Tibial nerve (tissue), 4 donors: ENCODE results near the gene UXS1. TPM values are rescaled to one million over a fixed set of nuclear protein-coding genes. Genes with fewer than 3 reads are reported as not detected.

Source experiments
- DNase-seq, 2 donors: peaks; one replicate each; pipeline ENCODE4 v3.0.0-alpha.2; 2019; ENCODE audit warnings: low spot score in 2 of 2
- H3K27ac ChIP-seq, 4 donors: fragments of 200-600 bp; sonication (generic) in 3 of 4; one replicate each; pipeline ENCODE4 v1.5.1; 2017 to 2019; ENCODE audit warnings: mild to moderate bottlenecking in 1 of 4
- H3K27me3 ChIP-seq, 2 donors: fragments of 200-600 bp; sonication (generic) in 1 of 2; one replicate each; pipeline versions ENCODE4 v1.5.1 to v1.6.0; 2017 to 2019
- H3K36me3 ChIP-seq, 3 donors: fragments of 200-600 bp; sonication (generic); one replicate each; pipeline ENCODE4 v1.5.1; 2018 to 2019
- H3K4me1 ChIP-seq, 4 donors: fragments of 200-600 bp; sonication (generic) in 3 of 4; one replicate each; pipeline ENCODE4 v1.5.1; 2017 to 2019
- H3K4me3 ChIP-seq, 4 donors: fragments of 200-600 bp; sonication (generic) in 3 of 4; one replicate each; pipeline ENCODE4 v1.5.1; 2017 to 2019; ENCODE audit warnings: mild to moderate bottlenecking in 1 of 4, moderate library complexity in 1 of 4
- H3K9me3 ChIP-seq, 4 donors: fragments of 200-600 bp; sonication (generic) in 3 of 4; one replicate each; pipeline ENCODE4 v1.5.1; 2017 to 2019
- CTCF ChIP-seq, 5 experiments: fragments of 200-600 bp in 3 of 5; fragments of 450-650 bp in 2 of 5; sonication (generic) in 3 of 5; IDR thresholded peaks; one replicate each; pipeline ENCODE4 v1.5.1; 2016 to 2019; ENCODE audit warnings: antibody characterized with exemption in 5 of 5, mild to moderate bottlenecking in 3 of 5, moderate library complexity in 2 of 5
- EP300 ChIP-seq, 2 donors: sonication (generic); formaldehyde crosslinking; IDR thresholded peaks; one replicate each; pipeline ENCODE4 v1.6.1; 2017; ENCODE audit warnings: antibody characterized with exemption in 2 of 2, mild to moderate bottlenecking in 1 of 2
- POLR2A ChIP-seq, 2 donors: fragments of 450-650 bp; IDR thresholded peaks; one replicate each; pipeline ENCODE4 v1.6.1; 2017; ENCODE audit warnings: antibody characterized with exemption in 2 of 2, mild to moderate bottlenecking in 2 of 2, moderate library complexity in 2 of 2
- WGBS, 2 donors: methylation state at CpG; one replicate each; pipeline ENCODE4 v1.1.5; 2018; 5-methylcytosine and 5-hydroxymethylcytosine counted together
- total RNA-seq, 4 donors: library from RNA; depleted of rRNA; stranded (reverse); fragments of >200 nt; gene quantifications; one replicate each; pipeline ENCODE4 v1.1.0, GENCODE V29; 2016

Gene UXS1
- total RNA-seq, 4 donors from 2014 or later = 38.5 to 78.9 (median 51.3) TPM

GRCh38 chr2:106185475-106186184 lies 8.5 kb downstream of the UXS1 start:
- 80 to 82% methylated on average over 8 of the region's 8 CpGs for WGBS, 2 donors
- Histone ChIP-seq H3K27ac (no peak overlapping the region), H3K4me1 (peaks cover 0 to 38% (median 9%) of the 10 kb centered on the region in 4 donors), H3K27me3 (no peaks in the 10 kb centered on the region), H3K36me3 (no peaks in the 10 kb centered on the region), H3K9me3 (no peaks in the 10 kb centered on the region), H3K4me3 (no peak overlapping the region)
- TF ChIP-seq POLR2A (IDR thresholded peaks at IDR 0.05) (no peak), CTCF (IDR thresholded peaks at IDR 0.05) (no peak), EP300 (IDR thresholded peaks at IDR 0.05) (no peak)
- DNase-seq = no peak

- Histone ChIP-seq H3K4me1 (peaks cover 0 to 33% (median 9%) of the 10 kb centered on the region in 4 donors), H3K36me3 (no peaks in the 10 kb centered on the region), H3K4me3 (no peak overlapping the region), H3K27ac (no peak overlapping the region), H3K9me3 (no peaks in the 10 kb centered on the region), H3K27me3 (no peaks in the 10 kb centered on the region)
- TF ChIP-seq EP300 (IDR thresholded peaks at IDR 0.05) = no peak
- no peak for TF ChIP-seq CTCF (IDR thresholded peaks at IDR 0.05)
- TF ChIP-seq POLR2A (IDR thresholded peaks at IDR 0.05) = no peak
- WGBS, 2 donors = 85 to 94% methylated on average over 1 of the region's 1 CpG
- DNase-seq = no peak
These were observed 9.2 kb downstream of the UXS1 start for GRCh38 chr2:106184857-106185256.

DNA sequence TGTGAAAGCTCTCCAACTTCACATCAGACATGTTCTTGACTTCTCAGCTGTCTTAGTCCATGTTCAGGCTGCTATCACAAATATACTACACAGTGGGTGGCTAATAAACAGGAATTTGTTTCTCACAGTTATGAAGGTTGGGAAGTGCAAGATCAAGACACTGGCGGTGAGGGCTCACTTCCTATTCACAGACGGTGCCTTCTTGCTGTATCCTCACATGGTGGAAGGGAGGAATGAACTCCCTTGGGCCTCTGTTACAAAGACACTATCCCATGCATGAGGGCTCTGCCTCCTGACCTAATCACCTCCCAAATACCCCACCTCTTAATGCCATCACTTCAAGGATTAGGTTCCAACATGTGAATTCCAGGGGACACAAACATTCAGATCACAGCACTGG lies 9.7 kb downstream of the UXS1 start:
- H3K9me3 ChIP-seq = no peaks in the 10 kb centered on the region
- no peak overlapping the region for H3K27ac ChIP-seq
- peaks cover 0 to 30% (median 9%) of the 10 kb centered on the region in 4 donors for H3K4me1 ChIP-seq
- no peaks in the 10 kb centered on the region for H3K27me3 ChIP-seq
- TF ChIP-seq EP300 (IDR thresholded peaks at IDR 0.05) (no peak), CTCF (IDR thresholded peaks at IDR 0.05) (no peak), POLR2A (IDR thresholded peaks at IDR 0.05) (no peak)
- no peaks in the 10 kb centered on the region for H3K36me3 ChIP-seq
- no peak for DNase-seq
- no peak overlapping the region for H3K4me3 ChIP-seq
- 64 to 65% methylated on average over 2 of the region's 2 CpGs for WGBS, 2 donors

DNA sequence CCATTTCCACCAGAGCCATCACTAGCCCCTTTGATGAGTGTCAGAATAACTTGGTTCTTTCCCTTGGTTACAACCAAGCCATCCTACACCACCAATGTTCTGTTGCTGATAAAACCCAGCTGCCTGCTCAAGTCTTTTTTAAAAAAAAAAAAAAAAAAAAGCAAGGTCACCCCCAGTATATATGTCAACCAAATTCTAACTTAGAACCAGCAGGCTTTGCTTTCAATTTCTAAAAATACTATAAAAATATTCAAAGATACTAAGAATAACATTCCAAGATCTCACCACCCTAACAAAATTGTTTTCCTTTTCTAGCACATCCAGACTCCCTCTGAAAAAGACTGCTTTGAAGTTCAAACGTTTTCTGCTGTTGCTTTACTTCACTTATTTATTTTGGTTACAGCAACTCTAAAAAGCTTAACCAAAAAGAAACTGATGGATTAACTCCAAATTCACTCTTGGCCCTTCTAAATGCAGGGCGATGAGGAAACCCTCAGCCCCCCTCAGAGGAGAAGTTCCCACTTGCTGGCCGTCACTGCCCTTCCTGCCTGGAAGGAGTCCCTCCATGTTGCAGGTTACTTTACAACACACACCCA lies 10.9 kb downstream of the UXS1 start:
- no peak overlapping the region for H3K4me3 ChIP-seq
- WGBS, 2 donors = 32 to 36% methylated on average over 3 of the region's 3 CpGs
- no peak for TF ChIP-seq POLR2A (IDR thresholded peaks at IDR 0.05)
- no peak for TF ChIP-seq CTCF (IDR thresholded peaks at IDR 0.05)
- TF ChIP-seq EP300 (IDR thresholded peaks at IDR 0.05) = no peak
- H3K4me1 ChIP-seq = peaks cover 0 to 18% (median 8%) of the 10 kb centered on the region in 4 donors
- H3K36me3 ChIP-seq = no peaks in the 10 kb centered on the region
- DNase-seq = no peak
- no peaks in the 10 kb centered on the region for H3K27me3 ChIP-seq
- no peaks in the 10 kb centered on the region for H3K9me3 ChIP-seq
- H3K27ac ChIP-seq = peak overlapping the region in 3 of 4 donors; percentile 9 to 33 (median 11)

DNA sequence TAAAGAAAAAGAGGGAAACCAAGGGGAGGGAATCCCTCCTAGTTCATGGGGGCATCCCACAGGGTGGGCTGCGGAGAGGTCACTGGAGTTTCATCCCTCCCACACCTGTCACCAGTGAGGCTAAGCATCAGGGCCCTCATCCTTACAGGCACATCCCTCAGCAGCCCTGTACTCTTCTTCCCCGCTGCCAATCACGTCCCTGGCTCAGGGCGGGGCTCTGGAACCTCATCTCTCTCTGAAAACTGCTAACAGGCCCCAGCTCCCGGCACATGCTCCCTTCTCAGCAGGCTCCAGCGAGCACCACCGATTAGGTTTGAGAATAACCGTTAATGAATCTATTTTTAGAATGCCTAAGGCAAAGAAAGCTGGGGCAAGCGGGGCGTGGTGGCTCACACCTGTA lies 13.0 kb downstream of the UXS1 start:
- no peaks in the 10 kb centered on the region for H3K36me3 ChIP-seq
- no peaks in the 10 kb centered on the region for H3K9me3 ChIP-seq
- 88 to 94% methylated on average over 10 of the region's 10 CpGs for WGBS, 2 donors
- peaks cover 0 to 15% (median 8%) of the 10 kb centered on the region in 4 donors for H3K4me1 ChIP-seq
- no peak overlapping the region for H3K4me3 ChIP-seq
- no peak for DNase-seq
- TF ChIP-seq POLR2A (IDR thresholded peaks at IDR 0.05) (no peak), EP300 (IDR thresholded peaks at IDR 0.05) (no peak), CTCF (IDR thresholded peaks at IDR 0.05) (no peak)
- no peaks in the 10 kb centered on the region for H3K27me3 ChIP-seq
- no peak overlapping the region for H3K27ac ChIP-seq
